Left kidney (tissue), 2 donors: ENCODE results near the gene MND1. TPM values are rescaled to one million over a fixed set of nuclear protein-coding genes. Genes with fewer than 3 reads are reported as not detected.

Experiments
- DNase-seq: peaks from one replicate; pipeline ENCODE4 v3.0.0-alpha.2; 2013
- polyA plus RNA-seq: library from polyadenylated mRNA; unstranded; fragments of 120-200 nt; gene quantifications from one replicate; pipeline ENCODE4 v1.2.1, GENCODE V29; 2013; ENCODE audit not compliant: insufficient read length

MND1 gene
- polyA plus RNA-seq, 1 donor = 22.6 TPM

- DNase-seq = peak; percentile 49
Observed at GRCh38 chr4:153345012-153345981, 809 bp downstream of the MND1 start.

- DNase-seq = no peak
Observed at GRCh38 chr4:153346031-153346430, 1.5 kb downstream of the MND1 start.

GRCh38 chr4:153346563-153346962 lies 2.1 kb downstream of the MND1 start:
- DNase-seq = no peak

- no peak for DNase-seq
Observed at GRCh38 chr4:153347117-153347516, 2.6 kb downstream of the MND1 start.

- no peak for DNase-seq
Observed at GRCh38 chr4:153348006-153348405, 3.5 kb downstream of the MND1 start.

GRCh38 chr4:153349206-153349805 lies 4.8 kb downstream of the MND1 start:
- DNase-seq = no peak

GRCh38 chr4:153362184-153362583 lies 17.7 kb downstream of the MND1 start:
- DNase-seq = no peak

GRCh38 chr4:153364061-153364460 lies 19.6 kb downstream of the MND1 start:
- no peak for DNase-seq

- DNase-seq = no peak
Observed at GRCh38 chr4:153365003-153365402, 20.5 kb downstream of the MND1 start.

- no peak for DNase-seq
Observed at GRCh38 chr4:153366486-153366885, 22.0 kb downstream of the MND1 start.

- no peak for DNase-seq
Observed at GRCh38 chr4:153367092-153367491, 22.6 kb downstream of the MND1 start.

GRCh38 chr4:153369021-153369420 lies 24.5 kb downstream of the MND1 start:
- DNase-seq = no peak

GRCh38 chr4:153371701-153372234 lies 27.3 kb downstream of the MND1 start:
- no peak for DNase-seq

- DNase-seq = no peak
Observed at GRCh38 chr4:153372967-153373562, 28.6 kb downstream of the MND1 start.

- DNase-seq = no peak
Observed at GRCh38 chr4:153374442-153374841, 30.0 kb downstream of the MND1 start.

GRCh38 chr4:153375303-153375702 lies 30.8 kb downstream of the MND1 start:
- DNase-seq = no peak

GRCh38 chr4:153383131-153383530 lies 38.6 kb downstream of the MND1 start:
- no peak for DNase-seq

- DNase-seq = no peak
Observed at GRCh38 chr4:153384160-153384559, 39.7 kb downstream of the MND1 start.

- DNase-seq = no peak
Observed at GRCh38 chr4:153385784-153386183, 41.3 kb downstream of the MND1 start.

GRCh38 chr4:153387981-153388380 lies 43.5 kb downstream of the MND1 start:
- DNase-seq = no peak

GRCh38 chr4:153393397-153393796 lies 48.9 kb downstream of the MND1 start:
- no peak for DNase-seq

GRCh38 chr4:153394945-153395344 lies 50.5 kb downstream of the MND1 start:
- DNase-seq = no peak

GRCh38 chr4:153398713-153399112 lies 54.2 kb downstream of the MND1 start:
- DNase-seq = no peak
